ENCODE measurements around the gene ARSK. TPM values are rescaled to one million over a fixed set of nuclear protein-coding genes. Genes with fewer than 3 reads are reported as not detected.

Gene ARSK
- total and polyA plus RNA-seq, 10 of the 15 experiments (the other 5 are each of a cell fraction or from before 2014, with no cell fraction given), result 1.6 to 9.5 (median 5.8) TPM

DNA sequence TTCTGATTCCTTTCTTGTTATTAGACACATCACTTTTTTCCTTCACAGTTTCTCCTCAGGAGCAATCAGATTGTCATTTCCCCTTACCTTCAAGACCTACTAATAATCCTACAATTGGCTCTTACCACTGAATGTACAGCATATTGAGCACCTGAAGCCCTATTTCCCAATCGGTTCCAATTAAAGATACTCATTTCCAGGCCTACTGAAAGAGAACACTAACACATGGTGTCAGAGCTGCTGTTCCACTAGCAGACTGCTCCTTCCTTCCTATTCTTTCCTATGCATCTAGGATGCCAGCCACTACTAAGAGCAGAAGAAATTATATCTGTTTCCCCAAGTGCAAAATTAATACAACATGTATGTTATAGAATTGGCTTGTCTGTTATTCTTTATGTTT is 34.7 kb upstream of the ARSK start:
- no peak overlapping the region for H2AFZ ChIP-seq (ENCODE audit: control insufficient read depth, low read depth, low read length)
- FAIRE-seq, result no peak
- H3K9ac ChIP-seq (ENCODE audit: control insufficient read depth, insufficient read depth, low read length), result no peak overlapping the region
- no peak overlapping the region for H3K4me2 ChIP-seq (ENCODE audit: control insufficient read depth, insufficient read depth)
- TF ChIP-seq STAT3 (IDR thresholded peaks at IDR 0.05; ENCODE audit: low read depth, low read length) (no peak), JUND (IDR thresholded peaks at IDR 0.05; ENCODE audit: low read depth, low read length) (no peak), IRF4 (IDR thresholded peaks at IDR 0.05; ENCODE audit: low read depth, low read length) (no peak), NR2C2 (IDR thresholded peaks at IDR 0.05; ENCODE audit: borderline replicate concordance, control insufficient read depth, insufficient read length, low read depth) (no peak), E4F1 (IDR thresholded peaks at IDR 0.05; ENCODE audit: borderline replicate concordance, partially characterized antibody) (no peak), POU2F2 (IDR thresholded peaks at IDR 0.05; ENCODE audit: borderline replicate concordance, low read depth, low read length) (no peak), ZNF207 (IDR thresholded peaks at IDR 0.05; ENCODE audit: borderline replicate concordance) (no peak), RUNX3 (IDR thresholded peaks at IDR 0.05; ENCODE audit: low read length) (no peak), LARP7 (IDR thresholded peaks at IDR 0.05) (no peak), MEF2B (IDR thresholded peaks at IDR 0.05; ENCODE audit: partially characterized antibody, poor library complexity, severe bottlenecking) (no peak), TCF7 (IDR thresholded peaks at IDR 0.05; ENCODE audit: borderline replicate concordance) (no peak), ESRRA (IDR thresholded peaks at IDR 0.05; ENCODE audit: low read length) (no peak), PAX5 (IDR thresholded peaks at IDR 0.05; ENCODE audit: borderline replicate concordance, low read depth, low read length) (no peak), RELA (IDR thresholded peaks at IDR 0.05; ENCODE audit: borderline replicate concordance, partially characterized antibody) (no peak), RB1 (IDR thresholded peaks at IDR 0.05; ENCODE audit: borderline replicate concordance) (no peak), SMARCA5 (IDR thresholded peaks at IDR 0.05) (no peak)
- TF ChIP-seq, protein P1, sequence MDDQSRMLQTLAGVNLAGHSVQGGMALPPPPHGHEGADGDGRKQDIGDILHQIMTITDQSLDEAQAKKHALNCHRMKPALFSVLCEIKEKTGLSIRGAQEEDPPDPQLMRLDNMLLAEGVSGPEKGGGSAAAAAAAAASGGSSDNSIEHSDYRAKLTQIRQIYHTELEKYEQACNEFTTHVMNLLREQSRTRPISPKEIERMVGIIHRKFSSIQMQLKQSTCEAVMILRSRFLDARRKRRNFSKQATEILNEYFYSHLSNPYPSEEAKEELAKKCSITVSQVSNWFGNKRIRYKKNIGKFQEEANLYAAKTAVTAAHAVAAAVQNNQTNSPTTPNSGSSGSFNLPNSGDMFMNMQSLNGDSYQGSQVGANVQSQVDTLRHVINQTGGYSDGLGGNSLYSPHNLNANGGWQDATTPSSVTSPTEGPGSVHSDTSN (IDR thresholded peaks at IDR 0.05; ENCODE audit: insufficient replicate concordance, low read depth, low read length), result no peak
- 100% methylated on average over 1 of the region's 1 CpG for WGBS (ENCODE audit: insufficient coverage, insufficient replicate concordance, low lambda C conversion rate, missing lambda C conversion rate)
- POLR2A ChIA-PET, result no interaction called here
- no peak for DNase-seq (ENCODE audit: low read depth, low spot score)
- ATAC-seq, result no peak
- H3K79me2 ChIP-seq (ENCODE audit: control insufficient read depth, insufficient read depth, low read length), result no peaks in the 10 kb centered on the region
- H3K4me1 ChIP-seq (ENCODE audit: control insufficient read depth, insufficient read depth, low read length), result no peaks in the 10 kb centered on the region
- in situ Hi-C loops (cut with MboI), result no loop called here
- no peaks in the 10 kb centered on the region for H4K20me1 ChIP-seq (ENCODE audit: control insufficient read depth, insufficient read depth)
- intact Hi-C loops (cut with micrococcal nuclease; ENCODE audit: unreplicated experiment), result no loop called here
- no peaks in the 10 kb centered on the region for H3K9me3 ChIP-seq (replicated peaks; ENCODE audit: control insufficient read depth, insufficient read depth, low read length)
- CTCF ChIA-PET, result no interaction called here
- SMC1A ChIA-PET (ENCODE audit: uncharacterized antibody, unreplicated experiment), result no interaction called here
- no TSS peak for BruUV-seq (replicated peaks)
- H3K27ac ChIP-seq (ENCODE audit: control insufficient read depth, insufficient read depth), result no peak overlapping the region
- no peaks in the 10 kb centered on the region for H3K27me3 ChIP-seq (replicated peaks in 1 of 2; ENCODE audit: control insufficient read depth in 2 of 2, insufficient read depth in 2 of 2, low read length in 1 of 2)
- peaks cover 0 to 18% of the 10 kb centered on the region in 2 experiments; a peak in 3 of 4 replicates for H3K36me3 ChIP-seq (ENCODE audit: control insufficient read depth in 2 of 2, insufficient read depth in 2 of 2, low read length in 1 of 2)
- RAD21 ChIA-PET (ENCODE audit: unreplicated experiment), result no interaction called here
- no peak overlapping the region for H3K4me3 ChIP-seq

Data from GM12878 (cell line).